H1 (cell line): Measurements from ENCODE around the gene SNRK. TPM values are rescaled to one million over a fixed set of nuclear protein-coding genes. Genes with fewer than 3 reads are reported as not detected.

Experiments used
- CHD2 ChIP-seq: IDR thresholded peaks from 2 replicates; pipeline ENCODE4 v1.6.1; 2012; ENCODE audit warnings: low read length, improper control_type of control experiment
- KDM4A ChIP-seq: IDR thresholded peaks from one replicate; pipeline ENCODE4 v1.7.1; 2012; ENCODE audit warnings: low read depth, mild to moderate bottlenecking, moderate library complexity, low read length, inconsistent platforms; ENCODE audit not compliant: severe bottlenecking
- POLR2AphosphoS5 ChIP-seq: IDR thresholded peaks from 2 replicates; pipeline ENCODE4 v1.6.1; 2011; ENCODE audit warnings: low read depth, low read length
- RFX5 ChIP-seq: IDR thresholded peaks from 2 replicates; pipeline ENCODE4 v1.6.1; 2011; ENCODE audit warnings: low read depth, low read length, improper control_type of control experiment, borderline replicate concordance
- SP1 ChIP-seq: IDR thresholded peaks from 2 replicates; pipeline ENCODE4 v1.6.1; 2011; ENCODE audit warnings: low read depth, low read length
- polyA plus RNA-seq, 7 experiments: library from polyadenylated mRNA; depleted of rRNA in 3 of 7; stranded (reverse) in 5 of 7; unstranded in 2 of 7; fragments of >200 nt in 5 of 7; fragments of 200-250 nt in 2 of 7; gene quantifications; 1 replicate in 5 of 7; 2 replicates in 1 of 7; 4 replicates in 1 of 7; pipeline versions ENCODE4 v1.2.1 to v1.2.3, GENCODE V29; 2011 to 2013; ENCODE audit warnings: missing spikeins in 2 of 7, mixed read lengths in 2 of 7
- total RNA-seq: library from RNA; stranded (reverse); fragmentation: NEBNext Ultra II Directional; extraction: Animal tissue kit (Norgen Biotek cat#: 25700); gene quantifications from 2 replicates; pipeline ENCODE4 v1.2.1, GENCODE V29; 2021

SNRK gene
- total and polyA plus RNA-seq, 2 of the 8 experiments (the other 6 are each of a cell fraction or from before 2014, with no cell fraction given): 4.4 to 11.7 TPM

GRCh38 chr3:43255662-43256061 lies 30.7 kb upstream of the SNRK start (continued):
- TF ChIP-seq KDM4A (no peak), CHD2 (no peak), RFX5 (no peak), SP1 (no peak), POLR2AphosphoS5 (no peak)
